IMR-90 (cell line): ENCODE data around the gene HSD17B8. TPM values are rescaled to one million over a fixed set of nuclear protein-coding genes. Genes with fewer than 3 reads are reported as not detected.
A peak's percentile ranks its signal among the peaks of the same experiment; 100 is the strongest.

Experiments used
- ATAC-seq: fragments of 200-7000 bp; cut with Tn5 transposase; 2 replicates; pipeline ENCODE4 v1.9.1; 2020; ENCODE audit warnings: low read depth, mild to moderate bottlenecking, moderate library complexity
- BruUV-seq: library from RNA; stranded (reverse); fragments of 400-500 nt; replicated peaks from 2 replicates; lab custom pipeline; 2021; lab: Mats Ljungman, UMichigan
- CTCF ChIA-PET: fragments of 300-600 bp; formaldehyde crosslinking; extraction: SDS; loops from one replicate; lab custom pipeline; 2021; ENCODE audit warnings: antibody characterized with exemption; lab: Yijun Ruan, JAX
- POLR2A ChIA-PET: fragments of 300-600 bp; sonication (Branson Sonifier 250); formaldehyde crosslinking; loops from one replicate; lab custom pipeline; 2022; ENCODE audit warnings: antibody characterized with exemption; ENCODE audit not compliant: unreplicated experiment; lab: Charles Lee
- DNase-seq: peaks from one replicate; pipeline ENCODE4 v3.0.0; 2013
- H2AFZ ChIP-seq: replicated peaks from 2 replicates; pipeline ENCODE3; 2013; ENCODE audit warnings: low read length, mild to moderate bottlenecking; ENCODE audit not compliant: poor library complexity
- H2AK5ac ChIP-seq: 2 replicates; pipeline ENCODE4 v1.6.1; 2013; ENCODE audit warnings: low read depth, low read length, inconsistent platforms
- H2AK9ac ChIP-seq: replicated peaks from 2 replicates; pipeline ENCODE3; 2013; ENCODE audit warnings: mild to moderate bottlenecking, low read depth, low read length, moderate library complexity; ENCODE audit not compliant: poor library complexity
- H2BK120ac ChIP-seq: 2 replicates; pipeline ENCODE4 v1.6.1; 2013; ENCODE audit warnings: low read depth, low read length, inconsistent platforms
- H2BK15ac ChIP-seq: 3 replicates; pipeline ENCODE4 v1.6.1; 2013; ENCODE audit warnings: low read depth, low read length, inconsistent platforms
- H2BK20ac ChIP-seq: 2 replicates; pipeline ENCODE4 v1.6.1; 2013; ENCODE audit warnings: low read depth, mild to moderate bottlenecking, inconsistent platforms, low read length, moderate library complexity
- H2BK5ac ChIP-seq: 2 replicates; pipeline ENCODE4 v1.6.1; 2013; ENCODE audit warnings: mild to moderate bottlenecking, low read depth, low read length, inconsistent platforms; ENCODE audit not compliant: poor library complexity, severe bottlenecking
- H3K14ac ChIP-seq: replicated peaks from 2 replicates; pipeline ENCODE4 v1.6.1; 2013; ENCODE audit warnings: low read depth, low read length, inconsistent platforms
- H3K18ac ChIP-seq: 2 replicates; pipeline ENCODE4 v1.6.1; 2013; ENCODE audit warnings: low read depth, low read length, control low read depth
- H3K23ac ChIP-seq: 2 replicates; pipeline ENCODE4 v1.6.1; 2013; ENCODE audit warnings: low read depth, low read length, inconsistent platforms
- H3K27ac ChIP-seq: 2 replicates; pipeline ENCODE4 v1.5.1; 2013; ENCODE audit warnings: mild to moderate bottlenecking, control low read depth, low read length; ENCODE audit not compliant: insufficient read depth
- H3K27me3 ChIP-seq: 2 replicates; pipeline ENCODE4 v1.6.1; 2013; ENCODE audit warnings: low read length; ENCODE audit not compliant: control insufficient read depth, insufficient read depth
- H3K36me3 ChIP-seq: 2 replicates; pipeline ENCODE4 v1.6.1; 2013; ENCODE audit warnings: low read length, mixed read lengths; ENCODE audit not compliant: control insufficient read depth, insufficient read depth
- H3K4ac ChIP-seq: 2 replicates; pipeline ENCODE4 v1.6.1; 2013; ENCODE audit warnings: low read depth, low read length, inconsistent platforms
- H3K4me1 ChIP-seq: 2 replicates; pipeline ENCODE4 v1.6.1; 2013; ENCODE audit warnings: low read length, mixed read lengths; ENCODE audit not compliant: control insufficient read depth, insufficient read depth
- H3K4me2 ChIP-seq: 2 replicates; pipeline ENCODE4 v1.6.1; 2013; ENCODE audit warnings: low read depth, mild to moderate bottlenecking, control low read depth, low read length, moderate library complexity
- H3K4me3 ChIP-seq: 2 replicates; pipeline ENCODE4 v1.5.1; 2013; ENCODE audit warnings: low read depth, mild to moderate bottlenecking, control low read depth, low read length, moderate library complexity; ENCODE audit not compliant: insufficient read depth
- H3K56ac ChIP-seq: 2 replicates; pipeline ENCODE4 v1.6.1; 2013; ENCODE audit warnings: low read length, inconsistent platforms; ENCODE audit not compliant: insufficient read depth; ENCODE audit errors: extremely low read depth
- H3K79me1 ChIP-seq, 2 experiments: 2 replicates each; pipeline ENCODE4 v1.6.1; 2013; ENCODE audit warnings: low read length in 2 of 2, inconsistent platforms in 1 of 2, low read depth in 1 of 2
- H3K9ac ChIP-seq: 2 replicates; pipeline ENCODE4 v1.6.1; 2013; ENCODE audit warnings: low read depth, low read length, control low read depth
- H3K9me1 ChIP-seq: 2 replicates; pipeline ENCODE4 v1.6.1; 2013; ENCODE audit warnings: low read length, inconsistent platforms; ENCODE audit not compliant: insufficient read depth
- H3K9me3 ChIP-seq: 2 replicates; pipeline ENCODE4 v1.6.1; 2013; ENCODE audit warnings: low read length; ENCODE audit not compliant: control insufficient read depth, insufficient read depth
- H4K20me1 ChIP-seq: 2 replicates; pipeline ENCODE4 v1.6.1; 2013; ENCODE audit warnings: low read length, inconsistent platforms; ENCODE audit not compliant: insufficient read depth
- H4K5ac ChIP-seq: 2 replicates; pipeline ENCODE4 v1.6.1; 2013; ENCODE audit warnings: mild to moderate bottlenecking, low read depth, low read length, control low read depth
- H4K8ac ChIP-seq, 2 experiments: 2 replicates each; pipeline ENCODE4 v1.6.1; 2013; ENCODE audit warnings: low read depth in 2 of 2, low read length in 2 of 2, control low read depth in 1 of 2, inconsistent platforms in 1 of 2
- H4K91ac ChIP-seq: 2 replicates; pipeline ENCODE4 v1.6.1; 2013; ENCODE audit warnings: low read depth, low read length, inconsistent platforms; ENCODE audit not compliant: insufficient read depth
- CEBPB ChIP-seq: IDR thresholded peaks from 2 replicates; pipeline ENCODE4 v1.6.1; 2012; ENCODE audit warnings: low read depth, low read length, improper control_type of control experiment
- CHD1 ChIP-seq: IDR thresholded peaks from 2 replicates; pipeline ENCODE4 v1.6.1; 2012; ENCODE audit warnings: low read depth, low read length, improper control_type of control experiment
- ELK1 ChIP-seq: fragments of 150-350 bp; IDR thresholded peaks from 2 replicates; pipeline ENCODE4 v1.6.1; 2016; ENCODE audit warnings: low read depth, mild to moderate bottlenecking, low read length, moderate library complexity, borderline replicate concordance
- FOS ChIP-seq: fragments of 150-350 bp; IDR thresholded peaks from 2 replicates; pipeline ENCODE4 v1.6.1; 2016; ENCODE audit warnings: low read depth, low read length
- MAFK ChIP-seq: IDR thresholded peaks from 2 replicates; pipeline ENCODE4 v1.6.1; 2012; ENCODE audit warnings: low read depth, low read length, improper control_type of control experiment
- MAZ ChIP-seq: IDR thresholded peaks from 2 replicates; pipeline ENCODE4 v1.6.1; 2012; ENCODE audit warnings: low read depth, mild to moderate bottlenecking, low read length, improper control_type of control experiment, moderate library complexity, borderline replicate concordance
- NFE2L2 ChIP-seq: fragments of 150-350 bp; IDR thresholded peaks from 2 replicates; pipeline ENCODE4 v1.6.1; 2016; ENCODE audit warnings: low read depth, mild to moderate bottlenecking, low read length
- POLR2A ChIP-seq: IDR thresholded peaks from 2 replicates; pipeline ENCODE4 v1.6.1; 2012; ENCODE audit warnings: mild to moderate bottlenecking, low read depth, low read length
- RAD21 ChIP-seq: IDR thresholded peaks from 2 replicates; pipeline ENCODE4 v1.6.1; 2012; ENCODE audit warnings: low read length, improper control_type of control experiment
- RCOR1 ChIP-seq: IDR thresholded peaks from 2 replicates; pipeline ENCODE4 v1.6.1; 2012; ENCODE audit warnings: mild to moderate bottlenecking, low read length, improper control_type of control experiment; ENCODE audit not compliant: insufficient replicate concordance
- RFX5 ChIP-seq: IDR thresholded peaks from 2 replicates; pipeline ENCODE4 v1.8.0; 2012; ENCODE audit warnings: low read depth, mild to moderate bottlenecking, low read length, moderate library complexity
- SMC3 ChIP-seq: fragments of 150-350 bp; IDR thresholded peaks from 2 replicates; pipeline ENCODE4 v1.6.1; 2016; ENCODE audit warnings: low read depth, mild to moderate bottlenecking, antibody characterized with exemption, low read length, moderate library complexity
- WGBS, 2 experiments: methylation state at CpG; one replicate each; pipeline versions ENCODE4 v1.1.5 to v1.1.7; 2013; ENCODE audit warnings: missing lambda C conversion rate in 2 of 2; ENCODE audit not compliant: insufficient read length in 1 of 2; ENCODE audit errors: extremely low coverage in 2 of 2; 5-methylcytosine and 5-hydroxymethylcytosine counted together
- dilution Hi-C: fragments of 300-500 bp; cut with HindIII; formaldehyde crosslinking; loops from one replicate; pipeline ENCODE4 v1.14.3; 2018; ENCODE audit warnings: low sequenced_read_pairs; ENCODE audit not compliant: unreplicated experiment
- in situ Hi-C: fragments of 300-500 bp; cut with MboI; formaldehyde crosslinking; loops from 3 replicates; pipeline ENCODE4 v1.14.3; 2019; ENCODE audit warnings: low sequenced_read_pairs, inconsistent platforms, mixed read lengths
- intact Hi-C: fragments of 100-400 bp; cut with micrococcal nuclease; formaldehyde crosslinking; loops from 2 replicates; pipeline ENCODE4 v1.10.0; 2022
- polyA plus RNA-seq, 3 experiments: library from polyadenylated mRNA; depleted of rRNA; stranded (reverse); fragments of >200 nt; gene quantifications; 2 replicates each; pipeline ENCODE4 v1.2.3, GENCODE V29; 2012; ENCODE audit warnings: low replicate concordance in 1 of 3
- total RNA-seq: library from RNA; depleted of rRNA; stranded (reverse); fragments of >200 nt; gene quantifications from 2 replicates; pipeline ENCODE4 v1.2.3, GENCODE V29; 2012
- TF ChIP-seq, protein P1 (sequence below): conservative IDR thresholded peaks from 2 replicates; pipeline ENCODE4 v1.5.1; 2012; ENCODE audit warnings: mild to moderate bottlenecking, low read depth, low read length, improper control_type of control experiment

HSD17B8 gene
- total and polyA plus RNA-seq, 2 of the 4 experiments (the other 2 are of a cell fraction): 1.6 to 4.3 TPM

DNA sequence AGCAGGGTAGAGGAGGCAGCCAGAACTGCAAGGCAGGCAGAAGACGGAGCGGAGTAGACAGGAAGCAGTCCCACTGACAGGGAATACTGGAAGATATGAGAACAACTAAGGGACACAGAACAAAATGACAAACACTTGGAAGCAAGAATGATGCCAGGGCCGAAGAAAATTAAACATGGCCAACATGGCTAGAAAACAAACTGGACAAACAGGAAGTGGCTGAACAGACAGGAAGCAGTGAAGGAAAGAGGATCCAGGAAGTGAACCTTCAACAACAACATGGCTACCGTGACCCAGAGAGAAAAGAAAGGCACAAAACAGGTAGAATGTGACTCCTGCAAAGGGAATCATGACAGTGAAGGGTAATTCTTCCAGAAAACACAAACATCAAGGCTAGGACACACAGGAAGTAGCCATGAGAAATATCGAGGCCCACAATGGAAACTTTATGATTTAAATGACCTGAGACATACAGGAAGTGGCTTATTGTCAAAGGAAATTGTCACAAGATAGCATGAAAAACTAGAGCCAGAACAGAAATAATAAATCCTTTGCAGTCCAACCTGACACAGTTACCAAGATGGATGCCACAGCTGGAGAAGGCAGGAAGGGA, 21.3 kb upstream of the HSD17B8 start:
- no peak for TF ChIP-seq CHD1
- TF ChIP-seq RFX5: no peak
- TF ChIP-seq MAZ: no peak
- TF ChIP-seq POLR2A: no peak
- TF ChIP-seq RCOR1: no peak
- no peak for TF ChIP-seq CEBPB
- no peak for TF ChIP-seq FOS
- TF ChIP-seq ELK1: no peak
- TF ChIP-seq RAD21: no peak
- TF ChIP-seq, protein P1, sequence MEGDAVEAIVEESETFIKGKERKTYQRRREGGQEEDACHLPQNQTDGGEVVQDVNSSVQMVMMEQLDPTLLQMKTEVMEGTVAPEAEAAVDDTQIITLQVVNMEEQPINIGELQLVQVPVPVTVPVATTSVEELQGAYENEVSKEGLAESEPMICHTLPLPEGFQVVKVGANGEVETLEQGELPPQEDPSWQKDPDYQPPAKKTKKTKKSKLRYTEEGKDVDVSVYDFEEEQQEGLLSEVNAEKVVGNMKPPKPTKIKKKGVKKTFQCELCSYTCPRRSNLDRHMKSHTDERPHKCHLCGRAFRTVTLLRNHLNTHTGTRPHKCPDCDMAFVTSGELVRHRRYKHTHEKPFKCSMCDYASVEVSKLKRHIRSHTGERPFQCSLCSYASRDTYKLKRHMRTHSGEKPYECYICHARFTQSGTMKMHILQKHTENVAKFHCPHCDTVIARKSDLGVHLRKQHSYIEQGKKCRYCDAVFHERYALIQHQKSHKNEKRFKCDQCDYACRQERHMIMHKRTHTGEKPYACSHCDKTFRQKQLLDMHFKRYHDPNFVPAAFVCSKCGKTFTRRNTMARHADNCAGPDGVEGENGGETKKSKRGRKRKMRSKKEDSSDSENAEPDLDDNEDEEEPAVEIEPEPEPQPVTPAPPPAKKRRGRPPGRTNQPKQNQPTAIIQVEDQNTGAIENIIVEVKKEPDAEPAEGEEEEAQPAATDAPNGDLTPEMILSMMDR: no peak
- no peak for TF ChIP-seq SMC3
- no peak for TF ChIP-seq NFE2L2
- TF ChIP-seq MAFK: no peak
- H2BK15ac ChIP-seq: no peak overlapping the region
- no peaks in the 10 kb centered on the region for H3K9me1 ChIP-seq
- no peak overlapping the region for H2BK120ac ChIP-seq
- ATAC-seq: no peak
- H3K9ac ChIP-seq: no peak overlapping the region
- no peak overlapping the region for H4K5ac ChIP-seq
- no peak overlapping the region for H3K4ac ChIP-seq
- dilution Hi-C loops (no loop called here), intact Hi-C loops (no loop called here), in situ Hi-C loops (no loop called here)
- H3K18ac ChIP-seq: no peak overlapping the region
- no peaks in the 10 kb centered on the region for H3K9me3 ChIP-seq
- DNase-seq: no peak
- H2AK9ac ChIP-seq: no peak overlapping the region
- H4K20me1 ChIP-seq: no peaks in the 10 kb centered on the region
- CTCF ChIA-PET: no interaction called here
- H2AK5ac ChIP-seq: no peak overlapping the region
- H2BK20ac ChIP-seq: no peak overlapping the region
- H3K4me1 ChIP-seq: no peaks in the 10 kb centered on the region
- H4K91ac ChIP-seq: no peak overlapping the region
- no peak overlapping the region for H3K4me2 ChIP-seq
- BruUV-seq: no TSS peak
- no peak overlapping the region for H2BK5ac ChIP-seq
- no peaks in the 10 kb centered on the region for H3K36me3 ChIP-seq
- H3K79me1 ChIP-seq: no peaks in the 10 kb centered on the region
- H3K23ac ChIP-seq: no peak overlapping the region
- 92% methylated on average over 2 of the region's 5 CpGs; no CpG with 5 or more reads in 1 of the 2 experiments for WGBS, 2 experiments
- no peak overlapping the region for H3K56ac ChIP-seq
- H4K8ac ChIP-seq: peak overlapping the region; percentile 21 to 54; a peak in 3 of 4 replicates
- no peak overlapping the region for H3K27ac ChIP-seq
- peak overlapping the region; percentile 35 for H2AFZ ChIP-seq
- H3K27me3 ChIP-seq: peaks cover 19% of the 10 kb centered on the region
- no peak overlapping the region for H3K4me3 ChIP-seq
- POLR2A ChIA-PET: no interaction called here
- H3K14ac ChIP-seq: no peak overlapping the region
